HFFc6 (cell line): Measurements from ENCODE around the gene ARF5. TPM values are rescaled to one million over a fixed set of nuclear protein-coding genes. Genes with fewer than 3 reads are reported as not detected.

Experiments
- DNase-seq: peaks from one replicate; pipeline ENCODE4 v3.0.0-alpha.2; 2018
- H3K27ac Mint-ChIP-seq: 2 replicates; pipeline ENCODE4 v1.8.0; 2020; ENCODE audit warnings: mild to moderate bottlenecking, mixed read lengths
- H3K27me3 Mint-ChIP-seq: 2 replicates; pipeline ENCODE4 v1.8.0; 2021; ENCODE audit warnings: mild to moderate bottlenecking, moderate library complexity, mixed read lengths; ENCODE audit not compliant: insufficient read depth
- H3K36me3 Mint-ChIP-seq: 2 replicates; pipeline ENCODE4 v1.8.0; 2021; ENCODE audit warnings: low read depth, mixed read lengths
- H3K4me1 Mint-ChIP-seq: 2 replicates; pipeline ENCODE4 v1.8.0; 2020; ENCODE audit warnings: low read depth, mixed read lengths
- H3K4me3 Mint-ChIP-seq: 2 replicates; pipeline ENCODE4 v1.8.0; 2020; ENCODE audit warnings: mild to moderate bottlenecking, moderate library complexity, mixed read lengths
- H3K9me3 Mint-ChIP-seq: 2 replicates; pipeline ENCODE4 v1.8.0; 2020; ENCODE audit warnings: mild to moderate bottlenecking, mixed read lengths
- CTCF ChIP-seq: fragments of 200-600 bp; sonication (generic); IDR thresholded peaks from 2 replicates; pipeline ENCODE4 v1.5.0; 2021; ENCODE audit warnings: antibody characterized with exemption, mild to moderate bottlenecking
- total RNA-seq, 6 experiments: library from RNA; stranded (reverse); fragmentation: NEBNext Ultra II Directional; extraction: Animal tissue kit (Norgen Biotek cat#: 25700); gene quantifications; 2 replicates in 1 of 6; 3 replicates in 5 of 6; pipeline ENCODE4 v1.2.3, GENCODE V29; 2021

Gene ARF5
- total RNA-seq, 6 experiments from 2014 or later = 98.3 to 122 (median 110) TPM

- H3K27ac Mint-ChIP-seq = peak overlapping the region; percentile 51
- no peaks in the 10 kb centered on the region for H3K36me3 Mint-ChIP-seq
These were observed 1.7 kb downstream of the ARF5 start for GRCh38 chr7:127589896-127590295.

GRCh38 chr7:127591189-127591588 lies 3.0 kb downstream of the ARF5 start:
- Mint-ChIP-seq H3K27me3 (peaks cover 10% of the 10 kb centered on the region), H3K4me1 (peaks cover 20% of the 10 kb centered on the region), H3K4me3 (no peak overlapping the region), H3K36me3 (no peaks in the 10 kb centered on the region), H3K27ac (no peak overlapping the region), H3K9me3 (no peaks in the 10 kb centered on the region)
- no peak for DNase-seq
- no peak for TF ChIP-seq CTCF

More at GRCh38 chr7:127589896-127590295, 1.7 kb downstream of the ARF5 start:
- Mint-ChIP-seq H3K27me3 (peaks cover 6% of the 10 kb centered on the region), H3K4me1 (peaks cover 26% of the 10 kb centered on the region), H3K9me3 (no peaks in the 10 kb centered on the region), H3K4me3 (peak overlapping the region; percentile 95)
- no peak for TF ChIP-seq CTCF
- DNase-seq = peak; percentile 30

DNA sequence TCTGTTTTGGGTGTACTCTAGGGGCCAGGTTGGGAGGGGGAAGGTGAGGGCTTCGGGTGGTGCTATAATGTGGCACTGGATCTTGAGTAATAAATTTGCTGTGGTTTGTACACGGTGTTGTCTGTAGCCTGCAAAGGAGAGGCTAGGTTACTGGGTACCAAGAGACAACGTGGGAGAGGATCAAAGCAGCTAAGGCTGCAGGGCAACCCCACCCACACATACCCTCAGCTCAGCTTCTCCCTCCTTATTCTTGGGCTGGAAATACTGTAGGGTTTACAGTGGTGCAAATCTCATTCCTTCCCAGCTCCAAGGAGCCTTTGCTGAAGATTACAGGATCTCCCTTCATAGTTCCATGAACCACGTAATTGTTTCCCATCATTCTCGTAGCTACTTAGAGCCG lies 3.4 kb downstream of the ARF5 start:
- no peak for DNase-seq
- H3K9me3 Mint-ChIP-seq = no peaks in the 10 kb centered on the region
- peaks cover 16% of the 10 kb centered on the region for H3K4me1 Mint-ChIP-seq
- no peak for TF ChIP-seq CTCF
- H3K27me3 Mint-ChIP-seq = peaks cover 8% of the 10 kb centered on the region
- no peak overlapping the region for H3K4me3 Mint-ChIP-seq
- no peaks in the 10 kb centered on the region for H3K36me3 Mint-ChIP-seq
- no peak overlapping the region for H3K27ac Mint-ChIP-seq

DNA sequence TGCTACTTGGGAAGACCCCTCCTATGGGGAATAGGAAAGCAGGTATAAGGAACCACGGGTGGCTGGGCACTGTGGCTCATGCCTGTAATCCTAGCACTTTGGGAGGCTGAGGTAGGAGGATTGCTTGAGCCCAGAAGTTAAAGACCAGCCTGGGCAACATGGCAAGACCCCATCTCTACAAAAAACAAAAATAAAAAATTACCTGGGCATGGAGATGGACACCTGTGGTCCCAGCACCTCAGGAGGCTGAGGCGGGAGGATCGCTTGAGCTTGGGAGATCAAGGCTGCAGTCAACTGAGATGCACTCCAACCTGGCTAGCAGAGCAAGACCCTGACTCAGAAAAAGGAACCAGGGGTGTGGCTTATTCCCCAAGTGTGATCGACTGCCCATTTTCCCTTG lies 4.3 kb downstream of the ARF5 start:
- Mint-ChIP-seq H3K4me1 (peaks cover 12% of the 10 kb centered on the region), H3K36me3 (no peaks in the 10 kb centered on the region), H3K9me3 (no peaks in the 10 kb centered on the region), H3K27me3 (peaks cover 7% of the 10 kb centered on the region), H3K27ac (no peak overlapping the region), H3K4me3 (no peak overlapping the region)
- no peak for DNase-seq
- no peak for TF ChIP-seq CTCF

- no peaks in the 10 kb centered on the region for H3K36me3 Mint-ChIP-seq
- H3K27me3 Mint-ChIP-seq = peaks cover 9% of the 10 kb centered on the region
- no peak for DNase-seq
- peaks cover 8% of the 10 kb centered on the region for H3K4me1 Mint-ChIP-seq
- no peak overlapping the region for H3K4me3 Mint-ChIP-seq
- no peaks in the 10 kb centered on the region for H3K9me3 Mint-ChIP-seq
- H3K27ac Mint-ChIP-seq = no peak overlapping the region
- no peak for TF ChIP-seq CTCF
These were observed 6.3 kb downstream of the ARF5 start for GRCh38 chr7:127594490-127594889.

DNA sequence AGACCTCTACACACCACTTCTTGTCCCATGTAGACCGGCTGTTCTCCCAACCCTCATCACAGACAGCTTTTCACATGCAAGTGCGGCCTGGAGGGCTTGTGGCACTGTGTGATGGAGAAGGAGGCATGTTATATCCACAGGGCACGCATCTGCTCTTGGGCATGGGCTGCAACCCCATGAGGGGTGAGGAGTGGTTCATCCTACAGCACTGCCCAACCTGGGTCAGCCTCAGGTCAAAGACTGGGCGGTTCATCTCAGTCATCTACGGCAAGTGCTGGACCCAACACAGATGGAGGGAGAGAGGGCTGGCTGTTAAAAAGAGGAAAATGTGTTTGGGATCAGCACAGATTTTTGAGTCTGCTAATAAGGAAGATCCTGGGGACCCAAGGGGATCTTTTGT lies 7.5 kb downstream of the ARF5 start:
- peaks cover 17% of the 10 kb centered on the region for H3K27me3 Mint-ChIP-seq
- no peak for DNase-seq
- H3K36me3 Mint-ChIP-seq = no peaks in the 10 kb centered on the region
- no peak overlapping the region for H3K4me3 Mint-ChIP-seq
- H3K9me3 Mint-ChIP-seq = no peaks in the 10 kb centered on the region
- TF ChIP-seq CTCF = no peak
- no peak overlapping the region for H3K27ac Mint-ChIP-seq
- H3K4me1 Mint-ChIP-seq = no peaks in the 10 kb centered on the region
